Renal cortex interstitium (tissue), 11 donors: ENCODE data around the gene TMIE. TPM values are rescaled to one million over a fixed set of nuclear protein-coding genes. Genes with fewer than 3 reads are reported as not detected.

Experiments used
- DNase-seq, 11 donors: peaks; one replicate each; pipeline ENCODE4 v3.0.0-alpha.2; 2013; ENCODE audit warnings: low read depth in 9 of 11, low spot score in 4 of 11; ENCODE audit errors: extremely low read depth in 1 of 11
- polyA plus RNA-seq, 3 donors: library from polyadenylated mRNA; unstranded; fragments of 120-200 nt; gene quantifications; one replicate each; pipeline ENCODE4 v1.2.1, GENCODE V29; 2013; ENCODE audit not compliant: insufficient read length in 3 of 3

Gene TMIE
- polyA plus RNA-seq, 3 donors = 0.70 to 1.0 (median 0.84) TPM

GRCh38 chr3:46679681-46680080 lies 21.5 kb upstream of the TMIE start:
- DNase-seq = no peak

GRCh38 chr3:46680298-46680826 lies 20.8 kb upstream of the TMIE start:
- no peak for DNase-seq

- no peak for DNase-seq
Observed at GRCh38 chr3:46681387-46681786, 19.8 kb upstream of the TMIE start.

GRCh38 chr3:46681856-46682540 lies 19.2 kb upstream of the TMIE start:
- no peak for DNase-seq

GRCh38 chr3:46682974-46683373 lies 18.2 kb upstream of the TMIE start:
- DNase-seq = no peak

- no peak for DNase-seq
Observed at GRCh38 chr3:46684891-46685290, 16.3 kb upstream of the TMIE start.

GRCh38 chr3:46685446-46685845 lies 15.7 kb upstream of the TMIE start:
- no peak for DNase-seq

- DNase-seq = no peak
Observed at GRCh38 chr3:46690798-46691197, 10.4 kb upstream of the TMIE start.

- no peak for DNase-seq
Observed at GRCh38 chr3:46692566-46692990, 8.6 kb upstream of the TMIE start.

- DNase-seq = no peak
Observed at GRCh38 chr3:46693038-46693891, 7.9 kb upstream of the TMIE start, which contains the start of gene ALS2CL. Gene ALS2CL, minus strand, starts transcription at chr3:46693679. Its CDS starts 4,239 bp downstream, at chr3:46689440.

GRCh38 chr3:46693892-46694226 lies 7.3 kb upstream of the TMIE start:
- no peak for DNase-seq

GRCh38 chr3:46694520-46694919 lies 6.7 kb upstream of the TMIE start:
- no peak for DNase-seq

GRCh38 chr3:46695177-46695961 lies 5.8 kb upstream of the TMIE start:
- DNase-seq = no peak

GRCh38 chr3:46695962-46696894 lies 5.0 kb upstream of the TMIE start:
- DNase-seq = no peak

- DNase-seq = no peak
Observed at GRCh38 chr3:46699676-46700523, 1.3 kb upstream of the TMIE start.

- peak in 3 of 11 donors; percentile 44 to 56 (median 46) for DNase-seq
Observed at GRCh38 chr3:46700772-46701171, 420 bp upstream of the TMIE start.

- no peak for DNase-seq
Observed at GRCh38 chr3:46702246-46703012, 1.2 kb downstream of the TMIE start.
